ENCODE measurements around the gene CLVS2. TPM values are rescaled to one million over a fixed set of nuclear protein-coding genes. Genes with fewer than 3 reads are reported as not detected.
A peak's percentile ranks its signal among the peaks of the same experiment; 100 is the strongest.

CLVS2 gene
- total RNA-seq: 0.04 and 0.07 TPM in 2 replicates

DNA sequence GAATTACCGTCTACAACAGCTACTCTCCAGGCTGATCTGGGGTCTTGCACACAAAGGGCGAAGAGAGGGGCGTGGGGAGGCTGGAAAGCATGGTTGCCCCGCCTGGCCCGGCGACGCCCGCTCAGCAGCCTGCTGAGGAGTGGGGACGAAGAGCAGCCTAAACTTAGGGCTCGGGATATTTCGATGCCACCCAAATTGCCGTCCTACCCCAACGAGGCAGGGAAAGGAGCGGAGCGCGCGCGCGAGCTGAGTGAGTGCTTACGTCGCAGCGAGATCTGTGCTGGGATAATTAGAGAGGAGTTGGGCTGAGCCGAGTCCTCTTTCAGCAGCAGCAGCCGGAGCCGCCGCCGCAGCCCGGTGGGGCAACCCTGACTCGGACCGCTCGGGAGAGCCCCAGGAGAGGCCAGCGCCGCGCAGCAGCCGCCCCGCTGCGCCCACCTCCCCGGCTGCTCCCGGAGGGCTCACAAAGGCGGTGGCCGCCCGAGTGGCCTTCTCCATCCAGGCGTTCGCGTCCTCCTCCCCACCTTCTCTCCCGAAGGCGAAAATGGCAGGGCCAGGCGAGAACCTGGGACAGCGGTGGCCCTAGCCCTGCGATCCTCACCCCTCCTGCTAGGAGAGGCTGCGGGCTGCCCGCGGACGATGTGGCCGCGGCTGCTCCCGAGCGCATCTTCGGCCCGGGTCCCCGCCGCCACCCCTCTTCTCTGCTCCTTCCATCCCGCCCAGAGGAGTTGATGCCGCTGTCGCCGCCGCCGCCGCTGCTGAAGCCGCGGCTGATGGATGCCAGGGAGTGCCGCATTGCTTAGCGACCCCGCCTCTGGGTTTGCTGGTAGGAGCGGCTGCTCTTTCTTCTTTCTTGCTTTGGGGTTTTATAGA lies at the start of gene CLVS2:
TSS of gene CLVS2 (plus strand) at position 315 of the 873 bp plus-strand sequence. CDS start 1,543 bp downstream, outside the sequence.
- Histone ChIP-seq H3K27me3 (ENCODE audit: control insufficient read depth, insufficient read depth, low read length) (peaks cover 24% of the 10 kb centered on the region), H3K36me3 (ENCODE audit: control insufficient read depth, insufficient read depth, low read length) (no peaks in the 10 kb centered on the region), H3K4me3 (ENCODE audit: low read depth, low read length) (peak within 1 kb of the TSS; percentile 25)
- TF ChIP-seq, protein P1, sequence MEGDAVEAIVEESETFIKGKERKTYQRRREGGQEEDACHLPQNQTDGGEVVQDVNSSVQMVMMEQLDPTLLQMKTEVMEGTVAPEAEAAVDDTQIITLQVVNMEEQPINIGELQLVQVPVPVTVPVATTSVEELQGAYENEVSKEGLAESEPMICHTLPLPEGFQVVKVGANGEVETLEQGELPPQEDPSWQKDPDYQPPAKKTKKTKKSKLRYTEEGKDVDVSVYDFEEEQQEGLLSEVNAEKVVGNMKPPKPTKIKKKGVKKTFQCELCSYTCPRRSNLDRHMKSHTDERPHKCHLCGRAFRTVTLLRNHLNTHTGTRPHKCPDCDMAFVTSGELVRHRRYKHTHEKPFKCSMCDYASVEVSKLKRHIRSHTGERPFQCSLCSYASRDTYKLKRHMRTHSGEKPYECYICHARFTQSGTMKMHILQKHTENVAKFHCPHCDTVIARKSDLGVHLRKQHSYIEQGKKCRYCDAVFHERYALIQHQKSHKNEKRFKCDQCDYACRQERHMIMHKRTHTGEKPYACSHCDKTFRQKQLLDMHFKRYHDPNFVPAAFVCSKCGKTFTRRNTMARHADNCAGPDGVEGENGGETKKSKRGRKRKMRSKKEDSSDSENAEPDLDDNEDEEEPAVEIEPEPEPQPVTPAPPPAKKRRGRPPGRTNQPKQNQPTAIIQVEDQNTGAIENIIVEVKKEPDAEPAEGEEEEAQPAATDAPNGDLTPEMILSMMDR (IDR thresholded peaks at IDR 0.05; ENCODE audit: insufficient read depth, low read length, poor library complexity, severe bottlenecking): no peak
- DNase-seq (ENCODE audit: low read depth): no peak

DNA sequence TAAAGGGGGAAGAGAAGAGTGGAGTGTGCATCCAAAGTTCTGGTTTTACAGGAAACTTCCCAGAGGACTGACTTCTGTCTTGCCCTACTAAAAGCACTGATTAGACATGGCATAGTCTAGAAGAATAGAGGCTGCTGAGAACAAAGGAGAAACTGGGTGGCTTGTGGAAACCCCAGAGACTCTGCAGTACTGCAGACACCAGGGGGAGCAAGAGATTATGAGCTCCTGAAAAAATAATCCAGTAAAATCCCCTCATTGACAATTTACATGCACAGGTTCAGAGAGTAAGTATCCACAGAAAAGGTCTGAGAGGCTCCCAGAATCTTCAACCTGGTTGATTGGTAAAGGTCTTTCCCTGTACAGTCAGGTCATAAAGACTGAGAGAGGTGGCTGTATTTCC lies 48.7 kb upstream of the CLVS2 start:
- Histone ChIP-seq H3K36me3 (ENCODE audit: control insufficient read depth, insufficient read depth, low read length) (no peaks in the 10 kb centered on the region), H3K27me3 (ENCODE audit: control insufficient read depth, insufficient read depth, low read length) (no peaks in the 10 kb centered on the region), H3K4me3 (ENCODE audit: low read depth, low read length) (no peak overlapping the region)
- TF ChIP-seq, protein P1 (IDR thresholded peaks at IDR 0.05; ENCODE audit: insufficient read depth, low read length, poor library complexity, severe bottlenecking): peak; percentile 61
- no peak for DNase-seq (ENCODE audit: low read depth)

DNA sequence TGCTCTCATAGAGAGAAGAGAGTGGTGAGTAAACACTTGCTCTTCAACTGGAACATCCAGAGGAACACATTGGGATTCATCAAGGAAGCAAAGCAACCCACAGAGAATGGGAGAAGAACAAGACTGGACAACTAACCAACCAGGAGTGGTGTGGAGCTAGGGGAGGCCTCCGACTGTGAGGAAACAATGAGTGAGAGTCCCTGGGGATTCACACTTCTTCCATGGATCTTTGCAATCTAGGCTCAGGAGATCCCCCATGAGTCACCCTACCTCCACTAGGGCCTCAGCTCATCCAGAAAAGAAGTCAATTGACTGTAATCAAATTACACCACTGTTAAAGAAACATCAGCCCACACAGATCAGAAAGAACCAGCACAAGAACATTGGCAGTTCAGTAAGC lies 42.3 kb upstream of the CLVS2 start:
- Histone ChIP-seq H3K36me3 (ENCODE audit: control insufficient read depth, insufficient read depth, low read length) (no peaks in the 10 kb centered on the region), H3K4me3 (ENCODE audit: low read depth, low read length) (no peak overlapping the region), H3K27me3 (ENCODE audit: control insufficient read depth, insufficient read depth, low read length) (no peaks in the 10 kb centered on the region)
- no peak for DNase-seq (ENCODE audit: low read depth)
- TF ChIP-seq, protein P1 (IDR thresholded peaks at IDR 0.05; ENCODE audit: insufficient read depth, low read length, poor library complexity, severe bottlenecking): no peak

DNA sequence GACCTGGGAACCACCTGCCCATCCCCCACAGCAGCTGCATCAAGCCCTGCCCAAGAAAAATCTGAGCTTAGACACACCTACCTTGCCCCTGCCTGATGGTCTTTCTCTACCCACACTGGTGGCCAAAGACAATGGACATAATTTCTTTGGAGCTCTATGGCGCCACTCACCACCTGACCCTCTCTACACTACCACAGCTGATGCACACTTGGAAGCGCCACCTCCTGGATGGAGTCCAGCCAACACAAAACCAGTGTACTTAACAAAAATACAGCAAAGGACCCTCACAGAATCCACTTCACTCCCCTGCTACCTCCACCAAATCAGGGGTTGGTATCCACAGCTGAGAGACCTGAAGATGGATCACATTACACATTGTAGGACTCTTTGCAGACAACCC lies 39.7 kb upstream of the CLVS2 start:
- Histone ChIP-seq H3K36me3 (ENCODE audit: control insufficient read depth, insufficient read depth, low read length) (no peaks in the 10 kb centered on the region), H3K4me3 (ENCODE audit: low read depth, low read length) (no peak overlapping the region), H3K27me3 (ENCODE audit: control insufficient read depth, insufficient read depth, low read length) (no peaks in the 10 kb centered on the region)
- DNase-seq (ENCODE audit: low read depth): no peak
- TF ChIP-seq, protein P1 (IDR thresholded peaks at IDR 0.05; ENCODE audit: insufficient read depth, low read length, poor library complexity, severe bottlenecking): no peak

- no peak for DNase-seq (ENCODE audit: low read depth)
- no peaks in the 10 kb centered on the region for H3K36me3 ChIP-seq (ENCODE audit: control insufficient read depth, insufficient read depth, low read length)
- TF ChIP-seq, protein P1 (IDR thresholded peaks at IDR 0.05; ENCODE audit: insufficient read depth, low read length, poor library complexity, severe bottlenecking): no peak
- no peaks in the 10 kb centered on the region for H3K27me3 ChIP-seq (ENCODE audit: control insufficient read depth, insufficient read depth, low read length)
- no peak overlapping the region for H3K4me3 ChIP-seq (ENCODE audit: low read depth, low read length)
These were observed 33.9 kb upstream of the CLVS2 start for GRCh38 chr6:122962000-122962624.
